Thyroid gland (tissue), 4 donors: ENCODE data around the gene CCDC106.

Experiments used
- CTCF ChIP-seq, 6 experiments: fragments of 200-600 bp in 3 of 6; fragments of 450-650 bp in 3 of 6; sonication (generic) in 3 of 6; IDR thresholded peaks; one replicate each; pipeline ENCODE4 v1.5.1; 2016 to 2019; ENCODE audit warnings: antibody characterized with exemption in 6 of 6, mild to moderate bottlenecking in 2 of 6, inconsistent platforms in 1 of 6, moderate library complexity in 1 of 6
- POLR2A ChIP-seq, 2 donors: fragments of 450-650 bp; IDR thresholded peaks; one replicate each; pipeline ENCODE4 v1.6.1; 2017; ENCODE audit warnings: antibody characterized with exemption in 2 of 2, mild to moderate bottlenecking in 2 of 2, moderate library complexity in 1 of 2

DNA sequence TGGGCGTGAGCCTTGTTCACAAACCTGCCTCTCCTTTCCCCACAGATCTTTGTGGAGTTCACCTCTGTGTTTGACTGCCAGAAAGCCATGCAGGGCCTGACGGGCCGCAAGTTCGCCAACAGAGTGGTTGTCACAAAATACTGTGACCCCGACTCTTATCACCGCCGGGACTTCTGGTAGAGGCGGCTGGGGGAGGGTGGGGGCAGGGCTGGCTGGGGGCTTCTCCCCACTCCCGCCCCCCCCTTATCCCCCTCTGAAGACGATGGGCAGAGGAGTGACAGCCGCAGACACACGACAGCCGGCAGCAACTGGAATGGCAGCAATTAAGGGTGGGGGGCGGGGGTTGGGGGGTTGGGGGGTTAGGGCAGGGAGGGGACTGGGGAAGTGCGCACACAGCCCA, 25.9 kb downstream of the CCDC106 start:
- TF ChIP-seq CTCF (IDR thresholded peaks at IDR 0.05), result no peak
- TF ChIP-seq POLR2A (IDR thresholded peaks at IDR 0.05), result no peak
